PC-9 (cell line): ENCODE data around the gene LRSAM1. TPM values are rescaled to one million over a fixed set of nuclear protein-coding genes. Genes with fewer than 3 reads are reported as not detected.

ENCODE experiments used
- BruUV-seq: library from RNA; stranded (reverse); fragments of 400-500 nt; replicated peaks from 2 replicates; lab custom pipeline; 2021; lab: Mats Ljungman, UMichigan
- CTCF ChIA-PET: fragments of 300-600 bp; sonication (Branson Sonifier 250); formaldehyde crosslinking; loops from one replicate; lab custom pipeline; 2022; ENCODE audit warnings: antibody characterized with exemption; lab: Charles Lee
- POLR2A ChIA-PET: fragments of 300-600 bp; sonication (Branson Sonifier 250); formaldehyde crosslinking; loops from one replicate; lab custom pipeline; 2022; ENCODE audit warnings: antibody characterized with exemption; ENCODE audit not compliant: unreplicated experiment; lab: Charles Lee
- DNase-seq, 2 experiments: peaks; one replicate each; pipeline versions ENCODE4 v3.0.0 to v3.0.0-alpha.2; 2015 to 2022; ENCODE audit warnings: mixed read lengths in 1 of 2
- H2AFZ ChIP-seq: fragments of 200-600 bp; sonication (generic); 2 replicates; pipeline ENCODE4 v1.8.1; 2017; ENCODE audit warnings: antibody characterized with exemption
- H3F3A ChIP-seq: fragments of 200-600 bp; sonication (generic); 2 replicates; pipeline ENCODE4 v1.8.1; 2017; ENCODE audit warnings: antibody characterized with exemption, mild to moderate bottlenecking, low read depth; ENCODE audit not compliant: insufficient read depth
- H3K27ac ChIP-seq: fragments of 200-600 bp; sonication (generic); 2 replicates; pipeline ENCODE4 v1.6.1; 2016; ENCODE audit warnings: mixed run types
- H3K27me3 ChIP-seq: fragments of 200-600 bp; sonication (generic); 2 replicates; pipeline ENCODE4 v1.6.1; 2016; ENCODE audit warnings: low read depth, mixed run types; ENCODE audit not compliant: insufficient read depth
- H3K36me3 ChIP-seq: fragments of 200-600 bp; sonication (generic); 2 replicates; pipeline ENCODE4 v1.6.1; 2016; ENCODE audit warnings: low read depth, mixed run types
- H3K4me1 ChIP-seq: fragments of 200-600 bp; sonication (generic); replicated peaks from 2 replicates; pipeline ENCODE4 v1.6.1; 2016; ENCODE audit warnings: mixed run types; ENCODE audit not compliant: insufficient read depth
- H3K4me2 ChIP-seq: fragments of 200-600 bp; sonication (generic); 2 replicates; pipeline ENCODE4 v1.6.1; 2017; ENCODE audit warnings: mixed run types
- H3K4me3 ChIP-seq: fragments of 200-600 bp; sonication (generic); 2 replicates; pipeline ENCODE4 v1.6.1; 2016; ENCODE audit warnings: mixed run types
- H3K79me2 ChIP-seq: fragments of 200-600 bp; sonication (generic); 2 replicates; pipeline ENCODE4 v1.6.1; 2017; ENCODE audit warnings: low read depth, mixed run types
- H3K9me2 ChIP-seq: fragments of 200-600 bp; sonication (generic); 2 replicates; pipeline ENCODE4 v1.8.1; 2017; ENCODE audit warnings: mild to moderate bottlenecking; ENCODE audit not compliant: insufficient read depth
- H3K9me3 ChIP-seq: fragments of 200-600 bp; sonication (generic); 2 replicates; pipeline ENCODE4 v1.8.1; 2016; ENCODE audit warnings: low read depth; ENCODE audit not compliant: insufficient read depth
- H4K20me1 ChIP-seq: fragments of 200-600 bp; sonication (generic); 2 replicates; pipeline ENCODE4 v1.8.1; 2017; ENCODE audit not compliant: insufficient read depth
- CTCF ChIP-seq: fragments of 200-600 bp; sonication (generic); conservative IDR thresholded peaks from 2 replicates; pipeline ENCODE4 v1.6.1; 2017; ENCODE audit warnings: mixed run types, antibody characterized with exemption, mild to moderate bottlenecking, moderate library complexity
- EZH2 ChIP-seq: fragments of 200-600 bp; sonication (generic); IDR thresholded peaks from 2 replicates; pipeline ENCODE4 v1.8.0; 2017; ENCODE audit warnings: antibody characterized with exemption, low read depth
- intact Hi-C: fragments of 100-400 bp; cut with micrococcal nuclease; formaldehyde crosslinking; loops from one replicate; pipeline ENCODE4 v1.10.0; 2022; ENCODE audit not compliant: unreplicated experiment
- total RNA-seq: library from RNA; stranded (reverse); gene quantifications from 2 replicates; pipeline ENCODE4 v1.2.3, GENCODE V29; 2021

Gene LRSAM1
- total RNA-seq, 1 experiment from 2014 or later: 44.0 TPM

- H3K4me3 ChIP-seq: no peak overlapping the region
- no peak for TF ChIP-seq EZH2
- no peak for TF ChIP-seq CTCF
- no peaks in the 10 kb centered on the region for H3K36me3 ChIP-seq
- no TSS peak for BruUV-seq
- ChIA-PET CTCF (interaction anchor here (0.6 kb wide), 1 partner anchor 16 kb away, joined by 3 read pairs; no protein-coding TSS in a partner anchor), POLR2A (no interaction called here)
- no peaks in the 10 kb centered on the region for H3K9me3 ChIP-seq
- no peaks in the 10 kb centered on the region for H3F3A ChIP-seq
- no peak overlapping the region for H3K4me2 ChIP-seq
- intact Hi-C loops: no loop called here
- no peak overlapping the region for H3K27ac ChIP-seq
- no peak for DNase-seq
- no peaks in the 10 kb centered on the region for H3K79me2 ChIP-seq
- H3K4me1 ChIP-seq: no peaks in the 10 kb centered on the region
- no peaks in the 10 kb centered on the region for H3K27me3 ChIP-seq
- H2AFZ ChIP-seq: no peak overlapping the region
- H4K20me1 ChIP-seq: no peaks in the 10 kb centered on the region
- no peaks in the 10 kb centered on the region for H3K9me2 ChIP-seq
Observed at GRCh38 chr9:127406799-127407491, 44.4 kb upstream of the LRSAM1 start.

- no peaks in the 10 kb centered on the region for H3K79me2 ChIP-seq
- TSS peak; percentile 20 for BruUV-seq
- intact Hi-C loops: no loop called here
- H3K36me3 ChIP-seq: no peaks in the 10 kb centered on the region
- no peaks in the 10 kb centered on the region for H4K20me1 ChIP-seq
- H3F3A ChIP-seq: 0 out of 2 replicates have a peak, but pooled peaks cover 3% of the 10 kb centered on the region
- H3K27ac ChIP-seq: no peak overlapping the region
- H3K9me2 ChIP-seq: no peaks in the 10 kb centered on the region
- no peak overlapping the region for H2AFZ ChIP-seq
- POLR2A ChIA-PET: interaction anchor here (0.6 kb wide), 1 partner anchor 8 kb away, joined by 3 read pairs; no protein-coding TSS in a partner anchor
- H3K9me3 ChIP-seq: no peaks in the 10 kb centered on the region
- no peaks in the 10 kb centered on the region for H3K27me3 ChIP-seq
- CTCF ChIA-PET: no interaction called here
- H3K4me3 ChIP-seq: no peak overlapping the region
- no peaks in the 10 kb centered on the region for H3K4me1 ChIP-seq
- no peak for DNase-seq
- TF ChIP-seq EZH2 (no peak), CTCF (no peak)
- no peak overlapping the region for H3K4me2 ChIP-seq
Observed at GRCh38 chr9:127407492-127407843, 43.8 kb upstream of the LRSAM1 start.

GRCh38 chr9:127411122-127411521 lies 40.2 kb upstream of the LRSAM1 start:
- H2AFZ ChIP-seq: no peak overlapping the region
- no peaks in the 10 kb centered on the region for H3K4me1 ChIP-seq
- no peaks in the 10 kb centered on the region for H3K9me3 ChIP-seq
- ChIA-PET POLR2A (no interaction called here), CTCF (interaction anchor here (0.6 to 0.7 kb wide), 2 partner anchors 35 to 452 kb away, joined by 3 to 10 read pairs; no protein-coding TSS in a partner anchor)
- 0 out of 2 replicates have a peak, but pooled peaks cover 3% of the 10 kb centered on the region for H3F3A ChIP-seq
- H3K79me2 ChIP-seq: no peaks in the 10 kb centered on the region
- H3K27ac ChIP-seq: no peak overlapping the region
- TF ChIP-seq CTCF (no peak), EZH2 (no peak)
- no peaks in the 10 kb centered on the region; the same call in 1 of the 2 replicates for H4K20me1 ChIP-seq
- DNase-seq: no peak
- H3K27me3 ChIP-seq: no peaks in the 10 kb centered on the region
- intact Hi-C loops: no loop called here
- no TSS peak for BruUV-seq
- H3K36me3 ChIP-seq: no peaks in the 10 kb centered on the region
- no peak overlapping the region for H3K4me3 ChIP-seq
- no peaks in the 10 kb centered on the region for H3K9me2 ChIP-seq
- no peak overlapping the region for H3K4me2 ChIP-seq
